HepG2 (cell line): ENCODE measurements around the gene DROSHA. TPM values are rescaled to one million over a fixed set of nuclear protein-coding genes. Genes with fewer than 3 reads are reported as not detected.

ENCODE experiments used
- ATAC-seq: fragments of 200-7000 bp; cut with Tn5 transposase; 3 replicates; pipeline ENCODE4 v1.9.1; 2020; ENCODE audit warnings: mild to moderate bottlenecking, moderate library complexity
- BruUV-seq: library from RNA; stranded (reverse); fragments of 400-500 nt; replicated peaks from 2 replicates; lab custom pipeline; 2021; lab: Mats Ljungman, UMichigan
- CTCF ChIA-PET: fragments of 300-600 bp; formaldehyde crosslinking; extraction: SDS; loops from one replicate; lab custom pipeline; 2021; ENCODE audit warnings: low total read pairs, inconsistent platforms, low intra/inter-chr PET ratio; lab: Yijun Ruan, JAX
- POLR2A ChIA-PET: fragments of 350-600 bp; sonication (Branson Sonifier 250); formaldehyde crosslinking; loops from one replicate; lab custom pipeline; 2020; ENCODE audit warnings: antibody characterized with exemption, inconsistent platforms; lab: Yijun Ruan, JAX
- DNase-seq: peaks from one replicate; pipeline ENCODE4 v3.0.0-alpha.2; 2015; ENCODE audit warnings: low spot score
- FAIRE-seq: peaks from 3 replicates; lab custom pipeline; 2011; peaks lifted over from hg19 to GRCh38; lab: Jason Lieb, UNC
- H2AFZ ChIP-seq: one replicate; pipeline ENCODE4 v1.6.1; 2011; ENCODE audit warnings: low read length, inconsistent platforms
- H3K27ac ChIP-seq: fragments of 300-600 bp; 3 replicates; pipeline ENCODE4 v1.8.0; 2011; ENCODE audit warnings: mixed run types, mild to moderate bottlenecking, mixed read lengths, low read length, inconsistent platforms; ENCODE audit not compliant: insufficient read depth; ENCODE audit errors: extremely low read length
- H3K27me3 ChIP-seq, 2 experiments: fragments of 200-600 bp in 1 of 2; 2 replicates in 1 of 2; 3 replicates in 1 of 2; pipeline versions ENCODE4 v1.6.0 to v1.8.0; 2011; ENCODE audit warnings: low read length in 2 of 2, mild to moderate bottlenecking in 2 of 2, moderate library complexity in 2 of 2, inconsistent platforms in 1 of 2; ENCODE audit not compliant: insufficient read depth in 2 of 2, control insufficient read depth in 1 of 2
- H3K36me3 ChIP-seq, 2 experiments: fragments of 200-600 bp in 1 of 2; replicated peaks in 1 of 2; 2 replicates in 1 of 2; 3 replicates in 1 of 2; pipeline versions ENCODE4 v1.5.1 to v1.8.0; 2011; ENCODE audit warnings: low read length in 2 of 2, inconsistent platforms in 1 of 2; ENCODE audit not compliant: insufficient read depth in 2 of 2, control insufficient read depth in 1 of 2
- H3K4me1 ChIP-seq: 2 replicates; pipeline ENCODE4 v1.5.1; 2012; ENCODE audit warnings: low read length, inconsistent platforms; ENCODE audit not compliant: insufficient read depth
- H3K4me2 ChIP-seq: 2 replicates; pipeline ENCODE4 v1.6.0; 2011; ENCODE audit warnings: low read depth, low read length, inconsistent platforms
- H3K4me3 ChIP-seq, 3 experiments: fragments of 200-600 bp in 1 of 3; sonication (generic), shearing (Covaris generic) in 1 of 3; replicated peaks in 1 of 3; 2 replicates each; pipeline ENCODE4 v1.5.1; 2011 to 2016; ENCODE audit warnings: low read length in 3 of 3, inconsistent platforms in 2 of 3, low read depth in 2 of 3, mild to moderate bottlenecking in 2 of 3, control low read depth in 1 of 3, mixed read lengths in 1 of 3; ENCODE audit not compliant: insufficient read depth in 1 of 3
- H3K79me2 ChIP-seq: one replicate; pipeline ENCODE4 v1.6.1; 2011; ENCODE audit warnings: low read length, inconsistent platforms; ENCODE audit not compliant: insufficient read depth
- H3K9ac ChIP-seq: 2 replicates; pipeline ENCODE4 v1.6.0; 2011; ENCODE audit warnings: mild to moderate bottlenecking, low read depth, low read length, inconsistent platforms; ENCODE audit not compliant: insufficient read depth
- H3K9me3 ChIP-seq: 2 replicates; pipeline ENCODE4 v1.5.1; 2012; ENCODE audit warnings: mild to moderate bottlenecking, low read length
- H4K20me1 ChIP-seq: 2 replicates; pipeline ENCODE4 v1.6.0; 2011; ENCODE audit warnings: inconsistent platforms, mild to moderate bottlenecking, low read length, moderate library complexity; ENCODE audit not compliant: insufficient read depth
- ARNT2 ChIP-seq: sonication (generic); formaldehyde crosslinking; IDR thresholded peaks from 2 replicates; pipeline ENCODE4 v1.8.0; 2022; ENCODE audit warnings: mild to moderate bottlenecking, low read depth, missing genetic modification reagents, moderate library complexity
- CBFB ChIP-seq: sonication (generic); formaldehyde crosslinking; IDR thresholded peaks from 2 replicates; pipeline ENCODE4 v1.4.0; 2020; ENCODE audit warnings: missing genetic modification reagents
- CREM ChIP-seq, 2 experiments: sonication (generic) in 1 of 2; formaldehyde crosslinking in 1 of 2; IDR thresholded peaks; 2 replicates each; pipeline versions ENCODE4 v1.4.0 to v1.6.1; 2016 to 2020; ENCODE audit warnings: antibody characterized with exemption in 1 of 2, mild to moderate bottlenecking in 1 of 2, missing genetic modification reagents in 1 of 2
- FOSL2 ChIP-seq: sonication (generic); formaldehyde crosslinking; IDR thresholded peaks from 2 replicates; pipeline ENCODE4 v1.4.0; 2020; ENCODE audit warnings: missing genetic modification reagents
- FOXK1 ChIP-seq: sonication (generic); formaldehyde crosslinking; IDR thresholded peaks from 2 replicates; pipeline ENCODE4 v1.4.0; 2020; ENCODE audit warnings: low read depth, missing genetic modification reagents, borderline replicate concordance
- HOXA5 ChIP-seq: sonication (generic); formaldehyde crosslinking; IDR thresholded peaks from 2 replicates; pipeline ENCODE4 v1.4.0; 2020; ENCODE audit warnings: missing genetic modification reagents
- IKZF1 ChIP-seq: fragments of 450-650 bp; IDR thresholded peaks from 2 replicates; pipeline ENCODE4 v1.7.1; 2016
- MED8 ChIP-seq: sonication (generic); formaldehyde crosslinking; IDR thresholded peaks from 2 replicates; pipeline ENCODE4 v1.8.1; 2023; ENCODE audit warnings: mild to moderate bottlenecking, missing genetic modification reagents; ENCODE audit not compliant: insufficient replicate concordance
- MIER3 ChIP-seq: IDR thresholded peaks from 2 replicates; pipeline ENCODE4 v1.6.1; 2016; ENCODE audit warnings: missing compliant biosample characterization, borderline replicate concordance
- MIXL1 ChIP-seq: IDR thresholded peaks from 2 replicates; pipeline ENCODE4 v1.6.1; 2016
- PRMT3 ChIP-seq: sonication (generic); formaldehyde crosslinking; IDR thresholded peaks from 2 replicates; pipeline ENCODE4 v1.8.1; 2022; ENCODE audit warnings: low read depth, mild to moderate bottlenecking, moderate library complexity, missing genetic modification reagents, borderline replicate concordance
- RXRA ChIP-seq: sonication (generic); formaldehyde crosslinking; IDR thresholded peaks from 2 replicates; pipeline ENCODE4 v1.5.1; 2020; ENCODE audit warnings: missing genetic modification reagents
- SAP130 ChIP-seq: IDR thresholded peaks from 2 replicates; pipeline ENCODE4 v1.6.1; 2016; ENCODE audit warnings: low read depth
- SMAD3 ChIP-seq: sonication (generic); formaldehyde crosslinking; IDR thresholded peaks from 2 replicates; pipeline ENCODE4 v1.4.0; 2020; ENCODE audit warnings: missing genetic modification reagents
- STAG1 ChIP-seq: sonication (generic); formaldehyde crosslinking; IDR thresholded peaks from 2 replicates; pipeline ENCODE4 v1.4.0; 2020; ENCODE audit warnings: missing genetic modification reagents
- TCF12 ChIP-seq, 2 experiments: fragments of 450-650 bp in 1 of 2; sonication (generic) in 1 of 2; formaldehyde crosslinking in 1 of 2; IDR thresholded peaks; 2 replicates each; pipeline versions ENCODE4 v1.6.1 to v1.8.0; 2017 to 2022; ENCODE audit warnings: antibody characterized with exemption in 1 of 2, mild to moderate bottlenecking in 1 of 2, missing genetic modification reagents in 1 of 2, moderate library complexity in 1 of 2
- THAP8 ChIP-seq: sonication (generic); formaldehyde crosslinking; IDR thresholded peaks from 2 replicates; pipeline ENCODE4 v1.5.1; 2020; ENCODE audit warnings: missing genetic modification reagents, mild to moderate bottlenecking, borderline replicate concordance
- ZNF160 ChIP-seq: sonication (generic); formaldehyde crosslinking; IDR thresholded peaks from 2 replicates; pipeline ENCODE4 v1.8.0; 2022; ENCODE audit warnings: mild to moderate bottlenecking, inconsistent platforms, missing genetic modification reagents
- ZNF883 ChIP-seq: sonication (generic); formaldehyde crosslinking; IDR thresholded peaks from 2 replicates; pipeline ENCODE4 v1.5.1; 2020; ENCODE audit warnings: mild to moderate bottlenecking, missing genetic modification reagents; ENCODE audit errors: not compliant biosample characterization
- ZSCAN21 ChIP-seq: sonication (generic); formaldehyde crosslinking; IDR thresholded peaks from 2 replicates; pipeline ENCODE4 v1.8.0; 2022; ENCODE audit warnings: mild to moderate bottlenecking, missing genetic modification reagents, moderate library complexity, borderline replicate concordance
- WGBS: methylation state at CpG from one replicate; pipeline ENCODE4 v1.1.6; 2017; ENCODE audit warnings: low lambda C conversion rate; 5-methylcytosine and 5-hydroxymethylcytosine counted together
- in situ Hi-C: cut with HindIII; loops from 2 replicates; pipeline ENCODE4 v1.10.0; 2017; ENCODE audit warnings: low pct_unique_long_range_greater_than_20kb; ENCODE audit not compliant: extremely low pct_ligation_motif_present
- intact Hi-C: fragments of 100-400 bp; cut with micrococcal nuclease; formaldehyde crosslinking; loops from one replicate; pipeline ENCODE4 v1.10.0; 2022; ENCODE audit not compliant: unreplicated experiment
- polyA plus RNA-seq, 8 experiments: library from polyadenylated mRNA; depleted of rRNA in 3 of 8; stranded (reverse) in 7 of 8; unstranded in 1 of 8; fragments of >200 nt; fragmentation: Illumina TruSeq in 4 of 8; extraction: Trizol in 4 of 8; gene quantifications; 2 replicates each; pipeline versions ENCODE4 v1.2.1 to v1.2.3, GENCODE V29; 2011 to 2016; ENCODE audit warnings: low read depth in 4 of 8, missing spikeins in 1 of 8, mixed read lengths in 1 of 8; ENCODE audit not compliant: insufficient read depth in 1 of 8
- small RNA-seq, 3 experiments: library from RNA; depleted of rRNA; stranded (forward); fragments of <200 nt; gene quantifications; one replicate each; pipeline ENCODE3, GENCODE V24; 2012; ENCODE audit warnings: low read depth in 2 of 3, low replicate concordance in 1 of 3; ENCODE audit not compliant: insufficient read length in 3 of 3, insufficient read depth in 2 of 3
- total RNA-seq, 5 experiments: library from RNA; depleted of rRNA; stranded (reverse); fragments of >200 nt; fragmentation: Illumina TruSeq; extraction: Trizol; gene quantifications; 2 replicates each; pipeline ENCODE4 v1.2.3, GENCODE V29; 2016; ENCODE audit warnings: low read depth in 1 of 5

Gene DROSHA
- total and polyA plus RNA-seq, 2 of the 13 experiments (the other 11 are each of a cell fraction or from before 2014, with no cell fraction given): 22.3 to 29.4 TPM

- 58% methylated on average over 3 of the region's 3 CpGs for WGBS
- H4K20me1 ChIP-seq: no peaks in the 10 kb centered on the region
- TF ChIP-seq MED8: no peak
- no peak for TF ChIP-seq TCF12 (IDR thresholded peaks at IDR 0.05)
- no peak for TF ChIP-seq TCF12 (CRISPR knock-in tag; IDR thresholded peaks at IDR 0.05)
- TF ChIP-seq RXRA (CRISPR knock-in tag): no peak
- TF ChIP-seq MIXL1 (CRISPR knock-in tag): no peak
- TF ChIP-seq SAP130 (CRISPR knock-in tag): no peak
- no peak for TF ChIP-seq FOSL2 (CRISPR knock-in tag)
- no peak for TF ChIP-seq CBFB (CRISPR knock-in tag)
- TF ChIP-seq HOXA5 (CRISPR knock-in tag): no peak
- TF ChIP-seq ZSCAN21 (CRISPR knock-in tag): no peak
- no peak for TF ChIP-seq ARNT2
- TF ChIP-seq STAG1 (CRISPR knock-in tag): no peak
- no peak for TF ChIP-seq MIER3
- TF ChIP-seq THAP8: no peak
- no peak for TF ChIP-seq FOXK1 (CRISPR knock-in tag)
- no peak for TF ChIP-seq IKZF1
- no peak for TF ChIP-seq ZNF883 (CRISPR knock-in tag)
- no peak for TF ChIP-seq SMAD3 (CRISPR knock-in tag)
- TF ChIP-seq PRMT3 (CRISPR knock-in tag): no peak
- no peak for TF ChIP-seq ZNF160 (CRISPR knock-in tag)
- no peak for TF ChIP-seq CREM (IDR thresholded peaks at IDR 0.05)
- TF ChIP-seq CREM (CRISPR knock-in tag; IDR thresholded peaks at IDR 0.05): no peak
- TF ChIP-seq, all 625 proteins: peak for 0
- H3K27me3 ChIP-seq: peaks cover 0 to 5% of the 10 kb centered on the region in 2 experiments; a peak in 1 of 5 replicates
- ATAC-seq (no peak), FAIRE-seq (no peak), DNase-seq (no peak)
- ChIA-PET CTCF (no interaction called here), POLR2A (no interaction called here)
- H3K27ac ChIP-seq: no peak overlapping the region
- H3K36me3 ChIP-seq: no peaks in the 10 kb centered on the region
- H3K9ac ChIP-seq: no peak overlapping the region
- BruUV-seq: no TSS peak
- H3K9me3 ChIP-seq: no peaks in the 10 kb centered on the region
- no peak overlapping the region for H3K4me2 ChIP-seq
- no peaks in the 10 kb centered on the region for H3K79me2 ChIP-seq
- in situ Hi-C loops: no loop called here
- H2AFZ ChIP-seq: no peak overlapping the region
- H3K4me1 ChIP-seq: no peaks in the 10 kb centered on the region
- no peak overlapping the region for H3K4me3 ChIP-seq
- intact Hi-C loops: no loop called here
Measured at GRCh38 chr5:31355337-31355736, 176.6 kb downstream of the DROSHA start.

Small RNA genes lying within 50 kb of the gene (small RNA-seq; reads per million reads assigned to genes)
- gene RF00019: 0 reads per million in 3 experiments

Other genes starting within 250 kb of the DROSHA start
- gene C5orf22, start 208 bp upstream of the DROSHA start, total RNA-seq (2016; rRNA removed; fragmentation: Illumina TruSeq; extraction: Trizol): 21.5 and 34.6 TPM in 2 replicates
- gene C5orf22, start 208 bp upstream of the DROSHA start, polyA plus RNA-seq (2011; rRNA removed): 11.2 and 14.0 TPM in 2 replicates
- not detected in 2 replicates for gene PDZD2, start 107.0 kb upstream of the DROSHA start, total RNA-seq (2016; rRNA removed; fragmentation: Illumina TruSeq; extraction: Trizol)
- gene PDZD2, start 107.0 kb upstream of the DROSHA start, polyA plus RNA-seq (2011; rRNA removed): under 0.01 and 0.04 TPM in 2 replicates